Effector memory CD4-positive, alpha-beta T cell (primary cell): ENCODE results near the gene DENND11.

Experiments used
- DNase-seq, 3 donors: peaks; one replicate each; pipeline ENCODE4 v3.0.0-alpha.2; 2020
- H3K27ac ChIP-seq: 2 replicates; pipeline ENCODE4 v1.7.0; 2013; ENCODE audit warnings: mild to moderate bottlenecking, low read length, moderate library complexity; ENCODE audit not compliant: insufficient read depth, poor library complexity, severe bottlenecking
- H3K27me3 ChIP-seq: replicated peaks from 2 replicates; pipeline ENCODE4 v1.7.0; 2013; ENCODE audit warnings: mild to moderate bottlenecking, low read length; ENCODE audit not compliant: insufficient read depth, control insufficient read depth, poor library complexity, severe bottlenecking
- H3K36me3 ChIP-seq: 2 replicates; pipeline ENCODE4 v1.7.0; 2013; ENCODE audit warnings: mild to moderate bottlenecking, low read length, moderate library complexity; ENCODE audit not compliant: control insufficient read depth, insufficient read depth
- H3K4me1 ChIP-seq: 2 replicates; pipeline ENCODE4 v1.7.0; 2013; ENCODE audit warnings: low read length, mild to moderate bottlenecking; ENCODE audit not compliant: control insufficient read depth, insufficient read depth, poor library complexity, severe bottlenecking
- H3K4me3 ChIP-seq: 2 replicates; pipeline ENCODE4 v1.7.0; 2013; ENCODE audit warnings: low read length, low read depth, mild to moderate bottlenecking; ENCODE audit not compliant: insufficient read depth, poor library complexity, severe bottlenecking
- H3K9me3 ChIP-seq: 2 replicates; pipeline ENCODE4 v1.7.0; 2013; ENCODE audit warnings: mild to moderate bottlenecking, low read length, moderate library complexity; ENCODE audit not compliant: control insufficient read depth

Gene DENND11

GRCh38 chr7:141709318-141709717, 7.4 kb upstream of the DENND11 start:
- no peak overlapping the region for H3K27ac ChIP-seq
- H3K9me3 ChIP-seq = no peaks in the 10 kb centered on the region
- H3K36me3 ChIP-seq = no peaks in the 10 kb centered on the region
- H3K27me3 ChIP-seq = no peaks in the 10 kb centered on the region
- H3K4me1 ChIP-seq = no peaks in the 10 kb centered on the region
- no peak overlapping the region for H3K4me3 ChIP-seq
- no peak for DNase-seq

- no peaks in the 10 kb centered on the region for H3K36me3 ChIP-seq
- no peaks in the 10 kb centered on the region for H3K9me3 ChIP-seq
- no peak within 1 kb of the TSS for H3K27ac ChIP-seq
- H3K27me3 ChIP-seq = no peaks in the 10 kb centered on the region
- no peaks in the 10 kb centered on the region for H3K4me1 ChIP-seq
- H3K4me3 ChIP-seq = no peak within 1 kb of the TSS
- no peak for DNase-seq
Measured at GRCh38 chr7:141708351-141708750, 6.4 kb upstream of the DENND11 start, which contains the start of gene WEE2. WEE2 (plus strand) TSS chr7:141708353; CDS start chr7:141708759, 406 bp downstream.

- DNase-seq = no peak
- Histone ChIP-seq H3K4me3 (no peak overlapping the region), H3K27ac (no peak overlapping the region), H3K4me1 (peaks cover 5% of the 10 kb centered on the region), H3K27me3 (no peaks in the 10 kb centered on the region), H3K9me3 (no peaks in the 10 kb centered on the region), H3K36me3 (no peaks in the 10 kb centered on the region)
Measured at GRCh38 chr7:141706239-141707064, 4.5 kb upstream of the DENND11 start.

- no peak overlapping the region for H3K4me3 ChIP-seq
Measured at GRCh38 chr7:141704741-141705140, 2.8 kb upstream of the DENND11 start.

GRCh38 chr7:141704112-141704511, 2.1 kb upstream of the DENND11 start:
- no peak for DNase-seq
- Histone ChIP-seq H3K27ac (no peak overlapping the region), H3K27me3 (no peaks in the 10 kb centered on the region)

More at GRCh38 chr7:141704741-141705140, 2.8 kb upstream of the DENND11 start:
- Histone ChIP-seq H3K27ac (no peak overlapping the region), H3K9me3 (no peaks in the 10 kb centered on the region), H3K4me1 (peaks cover 8% of the 10 kb centered on the region), H3K27me3 (no peaks in the 10 kb centered on the region), H3K36me3 (no peaks in the 10 kb centered on the region)
- no peak for DNase-seq

GRCh38 chr7:141702892-141703291, 926 bp upstream of the DENND11 start:
- H3K4me3 ChIP-seq = peak overlapping the region; percentile 56
- H3K36me3 ChIP-seq = no peaks in the 10 kb centered on the region
- no peaks in the 10 kb centered on the region for H3K9me3 ChIP-seq
- H3K27me3 ChIP-seq = no peaks in the 10 kb centered on the region
- no peak for DNase-seq
- no peak overlapping the region for H3K27ac ChIP-seq
- peaks cover 8% of the 10 kb centered on the region for H3K4me1 ChIP-seq

More at GRCh38 chr7:141704112-141704511, 2.1 kb upstream of the DENND11 start:
- Histone ChIP-seq H3K4me1 (peaks cover 8% of the 10 kb centered on the region), H3K4me3 (no peak overlapping the region), H3K36me3 (no peaks in the 10 kb centered on the region), H3K9me3 (no peaks in the 10 kb centered on the region)

GRCh38 chr7:141701489-141702046, 398 bp downstream of the DENND11 start:
- Histone ChIP-seq H3K4me3 (peak overlapping the region; percentile 64), H3K27ac (peak overlapping the region; percentile 84), H3K36me3 (no peaks in the 10 kb centered on the region), H3K4me1 (peaks cover 8% of the 10 kb centered on the region), H3K27me3 (no peaks in the 10 kb centered on the region), H3K9me3 (no peaks in the 10 kb centered on the region)
- peak; percentile 65 to 73 (median 65) for DNase-seq

GRCh38 chr7:141700848-141701371, 1.1 kb downstream of the DENND11 start:
- Histone ChIP-seq H3K36me3 (no peaks in the 10 kb centered on the region), H3K27ac (peak overlapping the region; percentile 54), H3K4me1 (peaks cover 8% of the 10 kb centered on the region), H3K27me3 (no peaks in the 10 kb centered on the region), H3K4me3 (peak overlapping the region; percentile 52), H3K9me3 (no peaks in the 10 kb centered on the region)
- no peak for DNase-seq

GRCh38 chr7:141700296-141700847, 1.6 kb downstream of the DENND11 start:
- Histone ChIP-seq H3K27ac (peak overlapping the region; percentile 54), H3K9me3 (no peaks in the 10 kb centered on the region), H3K4me3 (peak overlapping the region; percentile 52), H3K27me3 (no peaks in the 10 kb centered on the region), H3K4me1 (peaks cover 8% of the 10 kb centered on the region), H3K36me3 (no peaks in the 10 kb centered on the region)
- no peak for DNase-seq

GRCh38 chr7:141699860-141700259, 2.1 kb downstream of the DENND11 start:
- H3K9me3 ChIP-seq = no peaks in the 10 kb centered on the region
- H3K36me3 ChIP-seq = no peaks in the 10 kb centered on the region
- DNase-seq = no peak
- H3K27me3 ChIP-seq = no peaks in the 10 kb centered on the region
- H3K27ac ChIP-seq = no peak overlapping the region
- H3K4me1 ChIP-seq = peaks cover 8% of the 10 kb centered on the region
- no peak overlapping the region for H3K4me3 ChIP-seq
